Measurements from ENCODE around the gene FNDC3B.

The FNDC3B gene

GRCh38 chr3:172449466-172450149 is 410.2 kb downstream of the FNDC3B start:
- DNase-seq (ENCODE audit: low read depth in 2 of 2): no peak

Measured in stimulated activated CD4-positive, alpha-beta T cell treated with anti-CD3 and anti-CD28 coated beads, Interleukin-15, amount 100 ng/mL, for 48 hours (primary cell).